Metanephros (tissue), 1 donor: ENCODE measurements around the gene SLC2A4. TPM values are rescaled to one million over a fixed set of nuclear protein-coding genes. Genes with fewer than 3 reads are reported as not detected.

Experiments used
- total RNA-seq: library from RNA; depleted of rRNA; stranded (reverse); fragments of >200 nt; gene quantifications from one replicate; pipeline ENCODE4 v1.2.3, GENCODE V29; 2014

Gene SLC2A4
- 19.6 TPM for total RNA-seq

DNA sequence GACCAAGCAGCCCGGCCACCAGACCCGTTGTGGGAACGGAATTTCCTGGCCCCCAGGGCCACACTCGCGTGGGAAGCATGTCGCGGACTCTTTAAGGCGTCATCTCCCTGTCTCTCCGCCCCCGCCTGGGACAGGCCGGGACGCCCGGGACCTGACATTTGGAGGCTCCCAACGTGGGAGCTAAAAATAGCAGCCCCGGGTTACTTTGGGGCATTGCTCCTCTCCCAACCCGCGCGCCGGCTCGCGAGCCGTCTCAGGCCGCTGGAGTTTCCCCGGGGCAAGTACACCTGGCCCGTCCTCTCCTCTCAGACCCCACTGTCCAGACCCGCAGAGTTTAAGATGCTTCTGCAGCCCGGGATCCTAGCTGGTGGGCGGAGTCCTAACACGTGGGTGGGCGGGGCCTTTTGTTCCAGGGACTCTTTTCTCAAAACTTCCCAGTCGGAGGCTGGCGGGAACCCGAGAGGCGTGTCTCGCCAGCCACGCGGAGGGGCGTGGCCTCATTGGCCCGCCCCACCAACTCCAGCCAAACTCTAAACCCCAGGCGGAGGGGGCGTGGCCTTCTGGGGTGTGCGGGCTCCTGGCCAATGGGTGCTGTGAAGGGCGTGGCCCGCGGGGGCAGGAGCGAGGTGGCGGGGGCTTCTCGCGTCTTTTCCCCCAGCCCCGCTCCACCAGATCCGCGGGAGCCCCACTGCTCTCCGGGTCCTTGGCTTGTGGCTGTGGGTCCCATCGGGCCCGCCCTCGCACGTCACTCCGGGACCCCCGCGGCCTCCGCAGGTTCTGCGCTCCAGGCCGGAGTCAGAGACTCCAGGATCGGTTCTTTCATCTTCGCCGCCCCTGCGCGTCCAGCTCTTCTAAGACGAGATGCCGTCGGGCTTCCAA lies at the start of gene SLC2A4:
SLC2A4 (plus strand) TSS at position 645 of the 879 bp plus-strand sequence; CDS start at position 862, 217 bp downstream.

DNA sequence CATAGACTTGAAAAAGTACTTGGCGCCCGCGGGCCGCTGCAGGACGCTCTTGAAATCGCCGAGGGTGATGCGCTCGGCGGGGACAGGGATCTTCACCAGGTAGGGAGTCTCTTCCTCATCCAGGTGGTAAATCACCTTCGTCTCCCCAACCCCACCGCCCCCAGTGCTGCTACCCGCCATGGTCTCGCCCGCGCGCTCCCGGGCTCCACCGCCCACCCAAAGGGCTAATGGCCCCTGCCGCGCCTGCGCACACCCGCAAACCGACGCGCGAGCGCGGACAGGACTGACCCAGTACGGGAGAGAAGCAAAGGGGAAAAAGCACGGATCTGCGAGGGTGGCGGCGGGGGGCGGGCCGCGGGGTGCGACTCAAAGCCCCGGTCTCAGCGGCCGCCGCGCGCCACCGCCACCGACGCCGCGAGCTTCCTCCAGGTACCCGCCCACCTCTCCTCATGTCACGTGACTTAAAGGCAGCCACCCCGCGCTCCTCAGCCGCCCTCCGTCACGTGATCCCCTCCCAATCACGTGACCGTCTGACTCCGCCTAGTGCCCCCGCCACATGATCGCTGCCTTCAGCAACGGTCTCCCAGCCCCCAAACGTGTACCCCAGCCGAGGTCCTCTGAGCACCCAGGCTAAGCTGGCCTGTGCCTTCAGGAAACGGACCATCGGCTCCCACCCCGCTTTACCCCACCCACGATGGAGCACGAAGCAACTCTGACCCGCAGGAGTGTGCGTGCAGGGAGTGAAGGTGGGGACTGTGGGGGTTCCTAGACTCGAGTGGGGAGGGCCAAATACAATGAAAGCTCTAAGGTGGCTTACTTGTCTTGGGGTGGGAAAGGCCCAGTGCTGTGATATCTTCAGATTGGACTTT lies 47.2 kb upstream of the SLC2A4 start, which contains the start of gene DVL2:
DVL2 (minus strand) TSS at position 435 of the 869 bp plus-strand sequence; CDS start at position 180, 255 bp downstream.

DNA sequence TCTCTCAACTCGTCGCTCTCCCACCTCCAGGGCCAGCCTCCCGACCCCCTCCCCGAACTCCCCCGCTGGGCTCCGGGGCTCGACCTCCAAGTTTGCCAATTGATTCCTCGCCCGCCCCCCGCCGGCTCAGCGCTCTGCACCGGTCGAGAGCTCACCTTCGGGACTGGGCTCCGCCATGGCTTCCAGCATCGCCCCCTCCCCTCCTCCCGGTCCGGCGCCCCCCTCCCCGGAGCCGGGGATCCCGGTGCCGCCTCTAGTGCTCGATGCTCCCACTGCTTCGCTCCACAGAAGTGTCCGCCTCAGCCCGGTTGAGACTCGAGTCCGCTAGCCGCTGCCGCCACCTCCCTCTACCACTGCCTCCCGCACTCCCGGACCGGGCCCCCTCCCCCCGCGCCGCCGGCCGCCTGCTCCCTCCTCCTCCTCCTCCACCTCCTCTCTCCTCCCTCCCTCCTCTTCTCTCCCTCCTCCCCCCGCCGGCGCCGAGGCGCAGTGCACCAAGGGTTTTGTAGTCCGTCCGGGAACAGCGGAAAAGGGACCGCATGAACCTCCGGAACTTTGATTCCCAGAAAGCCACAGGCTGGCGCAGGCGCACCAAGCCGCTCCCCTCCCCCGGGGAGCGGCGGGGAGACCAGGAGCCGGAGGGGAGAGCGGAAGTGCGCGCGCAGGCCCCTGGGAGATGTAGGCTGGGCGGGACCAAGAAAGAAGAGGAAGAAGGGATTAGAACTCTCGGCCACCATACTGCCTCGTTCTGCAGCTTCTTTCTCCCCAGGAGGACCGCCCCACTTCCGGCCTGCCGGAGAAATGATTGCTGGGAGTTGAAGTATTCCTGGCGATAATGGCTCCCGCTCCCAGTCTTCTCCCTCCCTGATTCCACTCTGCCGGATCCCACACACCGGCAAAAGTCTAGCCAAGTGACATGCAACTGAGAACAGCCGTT lies 42.2 kb upstream of the SLC2A4 start, which contains the start of gene PHF23:
PHF23 (minus strand) TSS at position 367 of the 937 bp plus-strand sequence; CDS start at position 189, 178 bp downstream.

DNA sequence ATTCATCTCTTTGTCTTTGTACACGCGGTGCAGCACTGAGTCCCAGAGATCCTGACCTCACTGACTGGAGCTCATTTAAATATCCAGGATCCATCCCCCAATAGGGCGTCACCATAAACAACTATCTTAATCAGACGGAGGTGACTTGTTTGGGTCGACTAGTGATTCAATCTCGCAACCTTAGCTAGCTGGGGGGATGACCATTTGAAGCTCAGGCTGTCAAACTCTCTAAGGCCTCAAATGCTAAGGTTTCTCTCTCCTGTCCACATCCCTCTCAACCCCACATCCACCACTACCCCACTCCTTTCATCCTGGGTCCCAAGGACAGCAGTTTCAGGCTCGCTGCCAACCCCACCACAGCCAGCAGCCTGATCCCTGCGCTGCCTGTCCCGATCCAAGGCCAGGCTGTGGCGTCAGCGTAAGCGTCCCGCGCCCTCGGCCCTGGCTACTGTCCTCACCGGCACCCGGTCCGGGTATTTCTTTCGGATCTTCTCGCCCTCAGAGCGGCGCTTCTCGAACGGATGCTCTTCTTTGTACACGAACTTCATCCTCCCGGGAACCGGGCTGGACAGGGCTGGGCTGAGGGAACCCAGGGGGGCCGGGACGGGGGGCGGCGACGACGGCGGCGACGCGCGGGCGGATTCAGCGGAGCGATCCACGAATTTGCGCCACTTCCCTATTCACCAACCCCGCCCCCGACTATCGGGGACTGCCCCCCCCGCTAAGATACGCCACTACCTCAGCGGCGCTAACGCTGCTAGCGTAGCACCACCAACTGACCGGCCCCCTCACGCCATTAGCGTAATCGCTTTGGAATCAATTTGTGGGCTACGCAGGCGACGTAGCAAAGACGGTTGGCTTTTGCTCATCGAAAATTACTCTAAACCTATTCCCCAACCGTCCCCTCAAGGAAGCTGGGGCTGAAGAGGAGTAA lies 39.5 kb upstream of the SLC2A4 start, which contains the start of gene GABARAP:
GABARAP (minus strand) TSS at position 667 of the 934 bp plus-strand sequence; CDS start at position 548, 119 bp downstream.

DNA sequence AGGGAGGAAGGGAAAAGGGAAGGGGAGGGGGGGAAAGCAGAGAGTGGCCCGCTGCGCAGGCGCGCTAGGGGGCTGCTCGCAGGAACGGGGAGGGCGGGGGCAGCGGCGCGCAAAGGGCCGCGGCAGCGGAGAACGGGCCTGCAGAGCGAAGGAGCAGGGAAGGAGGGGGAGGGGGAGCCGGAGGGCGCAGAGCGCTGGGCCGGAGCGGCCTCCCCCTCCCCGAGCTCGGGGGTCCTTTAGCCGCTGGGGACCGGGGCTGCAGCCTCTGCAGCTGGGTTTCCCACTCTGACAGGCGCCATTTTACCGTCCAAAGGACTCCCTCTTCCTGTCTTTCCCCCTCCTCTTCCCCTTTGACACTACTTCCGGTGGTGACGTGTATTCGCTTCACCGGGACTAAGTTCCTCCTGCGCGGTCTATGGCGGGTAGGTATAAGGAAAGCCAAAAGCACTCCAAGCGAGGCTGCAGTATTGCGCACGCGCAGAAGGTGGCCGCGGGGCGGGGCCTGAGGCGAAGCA lies 29.8 kb upstream of the SLC2A4 start, which contains the start of gene CTDNEP1:
CTDNEP1 (minus strand) TSS at position 74 of the 515 bp plus-strand sequence. CDS start 438 bp downstream, outside the sequence.

DNA sequence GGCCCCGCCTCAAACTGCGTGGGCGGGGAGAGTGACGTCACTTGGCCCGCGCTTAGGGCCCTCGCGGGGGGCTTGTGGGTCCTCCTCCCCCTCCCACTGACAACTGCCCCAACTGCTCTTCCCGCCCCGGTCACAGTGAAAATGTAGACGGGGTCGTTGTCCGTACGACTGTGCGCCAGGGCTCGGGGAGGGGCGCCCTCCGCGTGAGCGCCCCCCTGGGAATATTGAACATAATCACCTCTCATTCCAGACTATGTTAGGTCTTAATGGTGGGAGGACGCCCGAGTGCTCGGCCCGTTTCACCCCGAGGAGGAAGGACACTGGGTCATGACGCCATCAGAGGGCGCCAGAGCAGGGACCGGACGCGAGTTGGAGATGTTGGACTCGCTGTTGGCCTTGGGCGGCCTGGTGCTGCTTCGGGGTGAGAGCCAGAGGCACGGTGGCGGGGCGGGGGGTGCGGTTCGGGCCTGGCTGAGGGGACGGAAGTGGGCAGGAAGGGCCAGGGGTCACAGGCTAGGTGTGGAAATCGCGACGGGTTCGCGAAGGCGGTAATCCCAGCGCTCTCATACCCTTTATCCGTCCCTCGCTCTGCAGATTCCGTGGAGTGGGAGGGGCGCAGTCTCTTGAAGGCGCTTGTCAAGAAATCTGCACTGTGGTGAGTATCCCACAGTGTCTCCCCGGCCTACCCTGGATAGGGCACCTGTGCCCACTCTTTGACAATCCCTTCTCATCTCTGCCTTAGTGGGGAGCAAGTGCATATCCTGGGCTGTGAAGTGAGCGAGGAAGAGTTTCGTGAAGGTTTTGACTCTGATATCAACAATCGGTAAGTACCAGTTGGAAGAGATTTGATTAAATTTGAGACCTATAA lies 29.1 kb upstream of the SLC2A4 start, which contains the start of gene ELP5:
ELP5 (plus strand) TSS at position 40 of the 868 bp plus-strand sequence; CDS start at position 376, 336 bp downstream.

DNA sequence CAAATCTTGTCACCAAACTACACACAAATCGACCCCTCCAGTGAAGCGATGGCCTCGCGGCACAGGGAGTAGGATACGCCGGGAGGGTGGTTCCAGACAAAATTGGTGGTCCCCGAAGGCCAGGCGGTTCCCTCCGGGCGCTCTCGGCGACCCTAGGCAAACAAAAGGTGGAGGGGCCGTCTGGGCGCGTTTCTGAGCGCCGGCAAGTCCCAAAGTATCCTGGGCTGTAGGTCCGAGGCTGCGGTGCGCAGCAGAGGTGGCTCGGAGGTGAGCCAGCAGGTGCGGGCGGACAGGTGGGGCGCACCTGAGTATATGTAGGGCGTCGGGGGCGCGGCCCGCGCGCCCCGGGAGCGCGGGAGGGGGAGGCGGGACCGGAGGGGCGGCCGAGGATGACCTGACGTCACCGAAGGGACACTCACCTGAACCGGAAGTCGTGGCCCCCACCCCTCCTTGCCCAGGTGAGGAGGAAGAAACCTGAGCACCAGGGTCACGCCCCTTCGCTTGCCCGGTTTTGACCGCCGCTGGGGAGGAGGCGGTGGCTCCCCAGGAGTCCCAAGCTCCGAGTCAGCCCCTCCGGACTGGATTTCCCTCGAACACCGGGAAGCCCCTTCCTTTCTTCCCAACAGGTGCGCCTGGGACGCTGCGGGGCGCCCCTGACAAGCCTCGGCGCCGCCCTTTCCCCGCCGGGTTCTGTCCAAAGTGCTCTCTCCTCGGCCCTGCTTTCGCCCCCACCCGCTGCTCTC lies 19.2 kb upstream of the SLC2A4 start, which contains the start of gene CLDN7:
CLDN7 (minus strand) TSS at position 287 of the 743 bp plus-strand sequence. CDS start 435 bp downstream, outside the sequence.

DNA sequence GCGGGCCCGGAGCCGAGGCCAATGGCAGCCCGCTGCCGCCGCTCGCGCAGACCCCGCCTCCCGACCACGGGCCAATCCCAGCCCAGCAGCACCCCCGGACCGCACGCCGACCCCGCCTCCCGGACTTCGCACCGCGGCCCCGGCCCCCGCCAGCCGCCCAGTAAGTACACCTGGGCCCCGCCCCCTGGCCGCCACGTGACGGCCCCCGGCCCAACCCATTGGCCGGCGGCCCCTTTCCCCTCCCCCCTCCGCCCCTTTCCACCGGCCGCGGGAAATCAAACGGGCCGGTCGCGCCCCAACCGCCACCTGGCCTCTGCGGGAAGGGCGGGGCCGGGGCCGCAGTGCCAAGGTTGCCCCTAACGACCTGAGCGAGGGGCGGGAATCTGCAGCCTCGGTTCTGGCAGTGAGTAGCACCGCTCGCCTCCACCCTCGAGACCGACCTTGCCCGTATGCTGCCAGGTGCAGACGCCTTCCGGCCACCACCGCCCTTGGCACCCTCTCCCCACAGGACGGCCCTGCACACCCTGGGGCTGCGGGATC lies 13.2 kb downstream of the SLC2A4 start, which contains the start of gene YBX2:
YBX2 (minus strand) TSS at position 26 of the 540 bp plus-strand sequence. CDS start 139 bp downstream, outside the sequence.

DNA sequence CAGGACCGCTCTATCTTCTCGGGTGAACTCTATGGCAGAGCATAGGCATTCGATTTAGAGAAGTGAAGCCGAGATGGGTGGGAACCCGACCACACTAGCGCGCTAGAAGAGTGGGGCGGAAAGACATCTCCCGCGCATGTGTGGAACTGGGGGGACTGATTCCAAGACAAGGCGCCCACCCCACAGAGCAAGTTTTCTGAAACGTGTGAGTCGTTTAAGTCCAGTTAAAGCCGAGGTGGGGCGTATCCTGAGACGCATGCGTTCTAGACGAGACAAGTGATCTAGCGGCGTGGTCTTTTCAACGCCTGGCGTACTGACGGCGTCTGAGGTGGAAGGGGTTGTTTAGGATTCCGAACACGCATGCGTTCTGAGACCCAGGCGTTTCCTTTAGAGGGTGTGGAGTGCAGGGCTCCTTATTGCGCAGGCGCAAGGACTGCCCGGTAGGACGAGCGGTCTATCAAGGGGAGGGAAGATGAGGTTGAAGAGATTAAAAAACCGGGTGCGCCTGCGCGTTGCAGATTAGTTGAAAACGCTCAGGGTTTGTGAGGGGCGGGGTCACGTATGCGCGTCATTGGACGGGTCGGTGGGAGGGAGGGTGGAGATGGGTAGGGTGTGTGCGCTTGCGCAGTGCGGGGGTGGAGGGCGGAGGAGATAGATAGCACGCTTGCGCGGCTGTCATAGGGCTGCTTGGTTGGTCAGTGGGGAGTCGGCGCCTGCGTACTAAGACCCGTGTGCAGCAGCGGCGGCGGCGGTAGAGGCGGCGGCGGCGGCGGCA lies 25.6 kb downstream of the SLC2A4 start, which contains the start of gene EIF5A:
EIF5A (plus strand) TSS at position 718 of the 775 bp plus-strand sequence. CDS start 2,008 bp downstream, outside the sequence.

DNA sequence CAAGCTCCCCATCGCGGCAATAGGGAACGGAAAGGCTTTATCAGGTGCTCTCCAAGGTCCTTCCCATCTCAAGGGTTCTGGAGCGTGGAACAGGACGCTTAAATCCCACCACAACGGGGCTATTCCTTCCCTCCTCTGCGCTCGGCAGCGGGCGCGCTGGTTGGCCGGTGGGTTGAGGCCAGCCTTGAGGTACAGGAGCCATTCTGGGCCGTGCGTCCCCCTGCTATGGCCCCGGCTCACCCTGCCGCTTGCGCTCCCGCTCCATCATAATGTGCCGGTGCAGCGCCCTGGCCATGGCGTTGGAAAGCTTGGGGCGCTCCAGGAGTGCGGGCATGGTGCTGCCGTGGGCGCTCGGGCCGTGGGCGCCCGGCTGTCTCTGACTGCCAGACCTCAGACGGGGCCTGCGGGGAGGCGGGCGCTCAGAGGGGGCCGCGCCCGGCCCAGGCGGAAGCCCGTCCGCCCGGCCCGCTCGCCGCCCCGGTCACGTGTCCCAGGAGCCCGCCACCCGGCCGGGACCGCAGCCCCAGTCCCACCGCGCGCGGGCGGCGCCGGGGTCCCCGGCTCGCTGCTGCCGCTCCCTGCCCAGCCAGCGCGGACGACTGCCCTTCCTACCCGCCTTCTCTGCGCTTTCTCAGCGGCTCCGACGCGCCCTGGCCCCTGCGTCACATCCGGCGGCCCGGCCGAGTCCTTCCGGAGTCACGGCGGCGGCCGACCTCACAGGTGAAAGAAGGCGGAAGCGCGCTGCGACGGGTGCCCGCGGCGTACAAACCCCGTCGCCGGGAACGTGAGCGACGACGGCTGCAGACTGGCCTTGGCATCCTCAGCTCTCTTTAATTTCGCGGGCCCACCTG lies 33.4 kb downstream of the SLC2A4 start, which contains the start of gene GPS2:
GPS2 (minus strand) TSS at position 642 of the 851 bp plus-strand sequence; CDS start at position 334, 308 bp downstream.

DNA sequence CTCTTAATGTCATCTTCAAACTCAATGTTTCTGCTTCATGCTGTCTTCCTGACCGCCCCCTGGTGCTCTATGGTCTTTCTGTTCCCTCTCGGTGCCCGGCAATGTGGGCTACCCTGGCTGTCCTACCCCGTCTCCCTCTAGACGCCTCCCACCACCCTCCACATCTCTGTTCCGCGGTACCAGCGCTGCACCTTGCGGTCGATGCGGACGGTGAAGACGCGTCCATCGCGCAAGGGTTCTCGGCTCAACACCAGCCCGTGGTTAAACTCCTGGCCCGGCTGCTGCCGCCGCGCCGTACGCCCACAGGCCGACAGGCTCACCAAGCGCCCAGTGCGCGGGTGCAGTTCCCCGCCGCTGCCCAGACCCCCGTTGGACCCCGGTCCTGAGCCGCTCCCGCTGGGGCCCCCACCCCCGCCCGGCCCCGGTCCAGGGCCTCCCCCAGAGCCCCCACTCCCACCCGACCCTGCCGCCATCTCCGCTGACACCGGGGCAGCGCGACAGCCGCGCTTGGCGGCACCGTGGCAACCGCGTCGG lies 47.4 kb downstream of the SLC2A4 start, which contains the start of gene NEURL4:
NEURL4 (minus strand) TSS at position 496 of the 534 bp plus-strand sequence; CDS start at position 473, 23 bp downstream.

DNA sequence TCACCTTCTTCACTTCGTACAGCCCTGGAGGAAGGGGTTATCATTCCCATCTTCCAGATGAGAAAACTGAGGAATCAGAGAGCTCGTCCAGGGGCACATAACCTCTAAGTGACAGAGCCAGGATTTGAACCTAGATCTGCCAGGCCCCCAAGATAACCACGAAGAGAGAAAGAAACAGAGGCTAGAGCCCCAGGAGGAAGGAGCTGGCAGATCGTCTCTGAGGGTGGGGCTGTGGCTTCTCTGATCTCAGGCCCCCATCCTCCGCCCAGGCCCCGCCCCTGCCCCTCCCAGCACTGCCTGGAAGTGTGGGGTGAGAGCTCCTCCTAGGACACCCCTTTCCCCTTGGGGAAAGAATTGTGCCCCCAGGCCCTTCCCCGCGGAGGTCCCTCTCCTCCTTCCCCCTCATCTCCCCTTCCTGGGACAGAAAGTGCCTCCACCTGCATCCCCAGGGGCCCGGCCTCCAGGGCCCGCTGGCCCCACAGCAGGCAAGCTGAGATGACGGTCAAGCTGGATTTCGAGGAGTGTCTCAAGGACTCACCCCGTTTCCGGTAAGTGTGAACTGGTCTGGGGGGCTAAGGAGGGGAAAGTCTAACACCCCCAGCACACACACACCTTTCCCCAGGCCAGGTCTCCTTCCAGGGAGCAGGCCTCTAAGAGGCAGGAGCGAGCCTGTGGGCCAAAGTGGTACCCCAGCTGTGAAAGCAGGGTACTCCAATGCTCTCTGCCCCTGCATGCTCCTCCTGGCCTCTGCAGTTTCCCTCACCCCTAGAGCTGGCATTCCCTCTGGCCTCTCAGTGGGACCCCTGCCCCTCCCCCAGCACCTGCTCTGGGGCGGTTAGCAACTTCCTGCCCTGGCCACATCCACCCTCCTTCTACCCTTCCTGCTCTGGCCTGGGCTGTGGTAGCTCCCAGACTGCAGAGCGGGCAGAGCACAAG lies 55.0 kb downstream of the SLC2A4 start, which contains the start of gene ACAP1:
ACAP1 (plus strand) TSS at position 290 of the 936 bp plus-strand sequence; CDS start at position 496, 206 bp downstream.

